ENCODE measurements around the gene CD86.

DNA sequence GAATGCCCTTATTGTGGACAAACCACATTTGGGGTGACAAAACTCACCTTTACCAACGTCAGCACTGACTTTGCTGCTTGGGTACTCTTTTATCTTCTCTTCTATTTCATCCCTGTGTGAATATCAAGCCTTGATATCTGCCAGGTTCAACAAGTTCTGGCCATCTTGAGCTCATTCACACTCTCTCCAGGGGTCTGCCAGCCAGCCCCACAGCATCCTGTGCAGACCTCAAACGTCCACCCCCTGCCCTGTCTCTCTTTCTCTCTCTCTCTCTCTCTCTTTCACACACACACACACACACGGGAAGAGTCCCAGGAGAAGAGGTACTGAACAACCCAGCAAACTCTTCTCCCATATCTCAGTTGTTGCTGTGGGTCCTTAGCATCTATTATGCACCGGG is 43.8 kb upstream of the CD86 start:
- TF ChIP-seq, protein P1, sequence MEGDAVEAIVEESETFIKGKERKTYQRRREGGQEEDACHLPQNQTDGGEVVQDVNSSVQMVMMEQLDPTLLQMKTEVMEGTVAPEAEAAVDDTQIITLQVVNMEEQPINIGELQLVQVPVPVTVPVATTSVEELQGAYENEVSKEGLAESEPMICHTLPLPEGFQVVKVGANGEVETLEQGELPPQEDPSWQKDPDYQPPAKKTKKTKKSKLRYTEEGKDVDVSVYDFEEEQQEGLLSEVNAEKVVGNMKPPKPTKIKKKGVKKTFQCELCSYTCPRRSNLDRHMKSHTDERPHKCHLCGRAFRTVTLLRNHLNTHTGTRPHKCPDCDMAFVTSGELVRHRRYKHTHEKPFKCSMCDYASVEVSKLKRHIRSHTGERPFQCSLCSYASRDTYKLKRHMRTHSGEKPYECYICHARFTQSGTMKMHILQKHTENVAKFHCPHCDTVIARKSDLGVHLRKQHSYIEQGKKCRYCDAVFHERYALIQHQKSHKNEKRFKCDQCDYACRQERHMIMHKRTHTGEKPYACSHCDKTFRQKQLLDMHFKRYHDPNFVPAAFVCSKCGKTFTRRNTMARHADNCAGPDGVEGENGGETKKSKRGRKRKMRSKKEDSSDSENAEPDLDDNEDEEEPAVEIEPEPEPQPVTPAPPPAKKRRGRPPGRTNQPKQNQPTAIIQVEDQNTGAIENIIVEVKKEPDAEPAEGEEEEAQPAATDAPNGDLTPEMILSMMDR (IDR thresholded peaks at IDR 0.05): no peak
- TF ChIP-seq POLR2A (IDR thresholded peaks at IDR 0.05): no peak
